A673 (cell line): ENCODE results near the gene RIN2. TPM values are rescaled to one million over a fixed set of nuclear protein-coding genes. Genes with fewer than 3 reads are reported as not detected.
"Not testable (repeated sequence)": the region's sequence is repeated elsewhere in the genome, so short reads cannot be mapped to it uniquely, and the experiment has no call there.

Experiments
- BruUV-seq: library from RNA; stranded (reverse); fragments of 400-500 nt; replicated peaks from 2 replicates; lab custom pipeline; 2021; lab: Mats Ljungman, UMichigan
- CTCF ChIA-PET: fragments of 300-600 bp; sonication (Branson Sonifier 250); formaldehyde crosslinking; loops from one replicate; lab custom pipeline; 2022; ENCODE audit warnings: antibody characterized with exemption; lab: Charles Lee
- POLR2A ChIA-PET: fragments of 300-600 bp; sonication (Branson Sonifier 250); formaldehyde crosslinking; loops from one replicate; lab custom pipeline; 2022; ENCODE audit warnings: antibody characterized with exemption; ENCODE audit not compliant: low non-redundant PET; lab: Charles Lee
- DNase-seq: peaks from one replicate; pipeline ENCODE4 v3.0.0-alpha.2; 2015; ENCODE audit warnings: low spot score
- H3K27ac ChIP-seq: fragments of 200-600 bp; sonication (generic); 2 replicates; pipeline ENCODE4 v1.5.1; 2016; ENCODE audit warnings: mixed run types, low read depth, mild to moderate bottlenecking, mixed read lengths, antibody characterized with exemption, low read length; ENCODE audit not compliant: poor library complexity, severe bottlenecking
- H3K27me3 ChIP-seq: fragments of 200-600 bp; sonication (generic); replicated peaks from 2 replicates; pipeline ENCODE4 v1.6.1; 2017; ENCODE audit warnings: mixed run types, low read depth, mild to moderate bottlenecking, mixed read lengths, antibody characterized with exemption, low read length; ENCODE audit not compliant: insufficient read depth, poor library complexity
- H3K36me3 ChIP-seq: fragments of 200-600 bp; sonication (generic); 2 replicates; pipeline ENCODE4 v1.6.1; 2016; ENCODE audit warnings: mixed run types, mild to moderate bottlenecking, mixed read lengths, antibody characterized with exemption, low read length; ENCODE audit not compliant: insufficient read depth, poor library complexity, severe bottlenecking
- H3K4me1 ChIP-seq: fragments of 200-600 bp; sonication (generic); 2 replicates; pipeline ENCODE4 v1.6.1; 2017; ENCODE audit warnings: mixed run types, mild to moderate bottlenecking, mixed read lengths, antibody characterized with exemption, low read length; ENCODE audit not compliant: insufficient read depth, poor library complexity, severe bottlenecking
- H3K4me3 ChIP-seq: fragments of 200-600 bp; sonication (generic); 2 replicates; pipeline ENCODE4 v1.5.1; 2016; ENCODE audit warnings: low read depth, mixed run types, mild to moderate bottlenecking, mixed read lengths, low read length; ENCODE audit not compliant: poor library complexity, severe bottlenecking
- H3K9me3 ChIP-seq: fragments of 200-600 bp; sonication (generic); 2 replicates; pipeline ENCODE4 v1.6.1; 2016; ENCODE audit warnings: mixed run types, low read depth, mild to moderate bottlenecking, mixed read lengths, antibody characterized with exemption, low read length; ENCODE audit not compliant: poor library complexity, severe bottlenecking
- CTCF ChIP-seq: fragments of 300-800, 200-600 bp; sonication (generic); conservative IDR thresholded peaks from 2 replicates; pipeline ENCODE4 v1.5.1; 2017; ENCODE audit warnings: low read depth, mild to moderate bottlenecking, antibody characterized with exemption, low read length, moderate library complexity, mixed read lengths
- EZH2 ChIP-seq: fragments of 200-600 bp; sonication (generic); IDR thresholded peaks from 2 replicates; pipeline ENCODE4 v1.6.1; 2017; ENCODE audit warnings: borderline replicate concordance, low read depth, mild to moderate bottlenecking, mixed read lengths, antibody characterized with exemption, low read length; ENCODE audit not compliant: poor library complexity, severe bottlenecking
- intact Hi-C: fragments of 100-400 bp; cut with micrococcal nuclease; formaldehyde crosslinking; loops from one replicate; pipeline ENCODE4 v1.10.0; 2022; ENCODE audit not compliant: unreplicated experiment
- total RNA-seq: library from RNA; stranded (reverse); gene quantifications from 2 replicates; pipeline ENCODE4 v1.2.3, GENCODE V29; 2021

The RIN2 gene
- total RNA-seq, 1 experiment from 2014 or later = 14.6 TPM

GRCh38 chr20:19802492-19803158 is 44.6 kb downstream of the RIN2 start:
- Histone ChIP-seq H3K36me3 (peaks cover 2% of the 10 kb centered on the region), H3K27me3 (no peaks in the 10 kb centered on the region), H3K4me1 (peaks cover 13% of the 10 kb centered on the region), H3K27ac (no peak overlapping the region), H3K4me3 (no peak overlapping the region), H3K9me3 (no peaks in the 10 kb centered on the region)
- no peak for DNase-seq
- TF ChIP-seq EZH2 = no peak
- TF ChIP-seq CTCF = no peak
- ChIA-PET POLR2A (no interaction called here), CTCF (no interaction called here)
- no TSS peak for BruUV-seq
- intact Hi-C loops = loop anchor here (2.0 kb wide), 1 partner anchor 110 kb away; no protein-coding TSS in a partner anchor

GRCh38 chr20:19806276-19806675 is 48.2 kb downstream of the RIN2 start:
- POLR2A ChIA-PET, CTCF ChIA-PET, H3K27ac ChIP-seq, intact Hi-C loops, H3K36me3 ChIP-seq, H3K9me3 ChIP-seq, H3K27me3 ChIP-seq, DNase-seq, BruUV-seq, H3K4me3 ChIP-seq: not testable (repeated sequence)
- H3K4me1 ChIP-seq = peaks cover 33% of the 10 kb centered on the region

GRCh38 chr20:19806806-19807190 is 48.7 kb downstream of the RIN2 start:
- CTCF ChIA-PET = interaction anchor here (0.6 kb wide), 1 partner anchor 18 kb away, joined by 5 read pairs; no protein-coding TSS in a partner anchor
- POLR2A ChIA-PET = interaction anchor here (0.6 to 0.7 kb wide), 2 partner anchors 91 to 222 kb away, joined by 3 to 7 read pairs; no protein-coding TSS in a partner anchor
- H3K4me1 ChIP-seq = peaks cover 33% of the 10 kb centered on the region
- no peaks in the 10 kb centered on the region for H3K36me3 ChIP-seq
- H3K4me3 ChIP-seq = no peak overlapping the region
- H3K27me3 ChIP-seq = no peaks in the 10 kb centered on the region
- TF ChIP-seq EZH2 (no peak), CTCF (no peak)
- no peak overlapping the region for H3K27ac ChIP-seq
- no TSS peak for BruUV-seq
- DNase-seq = no peak
- no peaks in the 10 kb centered on the region for H3K9me3 ChIP-seq
- intact Hi-C loops = no loop called here
